ENCODE results near the gene TGFBR3.
"Not testable (repeated sequence)": the region's sequence is repeated elsewhere in the genome, so short reads cannot be mapped to it uniquely, and the experiment has no call there.

The TGFBR3 gene

DNA sequence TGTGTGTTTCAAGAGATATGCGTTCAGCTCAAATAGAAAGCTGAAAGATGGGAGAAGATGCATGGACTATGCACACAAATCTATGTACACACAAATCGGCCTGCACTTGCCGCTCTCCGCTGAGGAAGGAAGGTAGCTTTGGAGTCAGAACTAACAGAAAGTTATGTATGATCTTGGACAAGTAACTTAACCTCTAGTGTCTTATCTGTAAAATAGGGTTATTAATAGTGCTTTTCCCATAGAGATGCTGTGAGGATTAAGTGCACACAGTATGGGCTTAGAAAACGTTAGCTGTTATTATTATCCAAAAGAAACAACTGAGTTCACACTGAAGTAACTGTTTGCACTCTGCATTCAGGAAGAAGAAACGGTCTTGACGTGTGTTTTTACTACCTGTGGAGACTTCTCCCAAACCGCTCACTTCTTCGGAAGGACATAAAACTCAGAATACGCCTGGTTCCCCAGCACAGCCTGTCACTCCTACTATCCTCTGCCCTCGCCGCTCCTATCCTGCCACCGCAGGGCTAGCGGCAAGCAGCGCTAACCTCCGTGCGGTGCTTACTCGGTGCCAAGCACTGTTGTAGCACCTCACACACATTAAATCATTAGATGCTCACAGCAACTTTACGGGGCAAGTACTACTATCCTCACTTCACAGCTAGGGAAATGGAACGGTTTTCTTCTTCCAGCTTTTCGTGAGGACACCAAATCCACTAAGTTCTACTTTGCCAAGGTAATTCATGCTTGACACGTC, 1.3 kb downstream of the TGFBR3 start:
- DNase-seq (ENCODE audit: low read depth in 3 of 3): peak in 1 of 3 donors; percentile 34

GRCh38 chr1:91883470-91883869, 2.5 kb downstream of the TGFBR3 start:
- DNase-seq (ENCODE audit: low read depth in 3 of 3): no peak

GRCh38 chr1:91881280-91881679, 4.7 kb downstream of the TGFBR3 start:
- no peak for DNase-seq (ENCODE audit: low read depth in 3 of 3)

- DNase-seq (ENCODE audit: low read depth in 3 of 3): no peak
Measured at GRCh38 chr1:91879733-91880132, 6.2 kb downstream of the TGFBR3 start.

DNA sequence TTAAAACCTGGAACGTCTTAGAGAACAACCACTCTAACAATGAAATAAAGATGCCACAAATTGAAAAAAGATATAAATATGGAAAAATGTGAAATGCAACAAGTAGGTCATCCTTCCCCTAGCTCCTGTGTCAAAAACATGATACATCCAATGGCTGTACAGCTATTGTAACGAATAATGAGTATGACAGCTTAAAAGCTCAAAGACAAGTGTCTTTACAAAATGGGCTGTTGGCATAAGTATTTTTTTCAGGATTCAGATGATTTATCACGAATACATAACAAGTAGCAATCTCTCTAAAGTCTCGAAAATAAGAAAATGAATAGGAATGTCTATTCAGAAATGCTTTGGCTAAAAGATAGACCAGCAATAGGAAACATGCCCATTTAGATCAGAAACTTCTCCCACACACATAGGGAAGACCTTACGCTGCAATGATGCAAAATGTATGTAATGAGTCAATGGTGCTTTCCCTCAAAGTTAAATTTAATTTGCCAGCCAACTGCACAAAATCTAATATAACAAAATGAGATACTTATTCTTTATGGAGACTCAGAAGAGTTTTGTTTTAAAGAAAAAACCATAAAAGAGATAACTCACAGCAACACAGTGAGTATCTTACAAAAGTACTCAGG, 8.3 kb downstream of the TGFBR3 start:
- no peak for DNase-seq (ENCODE audit: low read depth in 3 of 3)

DNA sequence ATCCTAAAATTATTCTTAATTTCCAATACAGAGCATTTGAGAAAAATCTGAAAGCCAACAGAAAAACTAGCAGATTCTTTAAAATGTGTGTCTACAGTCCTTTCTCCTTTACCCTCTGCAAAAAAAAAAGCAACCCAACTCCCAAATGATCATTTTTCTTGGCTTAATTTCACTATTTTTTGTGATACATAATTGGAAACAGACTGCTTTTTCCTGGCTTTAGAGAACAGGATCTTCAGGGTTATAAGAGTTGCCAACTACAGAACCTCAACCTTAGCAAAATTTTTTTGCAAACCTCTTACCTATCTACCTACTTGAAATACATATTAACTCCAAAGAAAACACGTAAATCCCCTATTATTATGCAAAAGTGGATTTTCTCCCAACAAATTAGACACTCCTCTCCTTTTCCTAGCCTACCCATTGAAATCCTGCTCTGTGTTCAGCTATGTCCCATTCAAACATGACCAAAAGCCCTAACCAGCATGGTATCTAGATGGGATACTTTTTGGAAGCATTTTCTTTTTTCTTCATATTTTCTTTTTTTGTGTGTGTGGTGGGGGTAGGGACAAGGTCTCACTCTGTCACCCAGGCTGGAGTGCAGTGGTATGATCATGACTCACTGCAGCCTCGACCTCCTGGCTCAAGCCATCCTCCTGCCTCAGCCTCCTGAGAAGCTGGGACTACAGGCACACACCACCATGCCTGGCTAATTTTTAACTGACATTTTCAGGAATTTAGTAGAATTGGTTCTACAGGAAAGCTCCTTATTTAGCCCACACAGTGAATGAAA, 9.0 kb downstream of the TGFBR3 start:
- DNase-seq (ENCODE audit: low read depth in 3 of 3): no peak

DNA sequence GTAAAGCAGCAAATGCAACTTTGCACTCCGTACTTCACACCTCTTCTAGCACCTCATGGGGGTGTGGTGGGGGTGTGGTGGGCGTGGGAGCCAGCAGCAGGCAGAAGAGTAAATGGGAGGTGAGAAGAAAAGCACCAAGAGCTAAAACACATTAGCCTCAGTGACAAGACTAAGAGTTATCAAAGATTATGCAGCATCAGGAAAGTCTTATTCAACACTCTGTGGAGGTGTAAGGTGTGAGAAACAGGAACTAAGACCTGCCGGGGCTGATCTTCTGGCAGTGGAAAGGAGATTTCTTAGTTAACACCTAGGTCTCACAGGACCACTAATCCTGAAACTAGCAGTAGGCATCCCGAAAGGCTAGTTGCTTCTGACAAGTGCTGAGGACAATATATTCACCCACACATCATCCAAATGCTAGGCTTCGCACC, 9.9 kb downstream of the TGFBR3 start:
- peak in 2 of 3 donors; percentile 41 to 45 for DNase-seq (ENCODE audit: low read depth in 3 of 3)

DNA sequence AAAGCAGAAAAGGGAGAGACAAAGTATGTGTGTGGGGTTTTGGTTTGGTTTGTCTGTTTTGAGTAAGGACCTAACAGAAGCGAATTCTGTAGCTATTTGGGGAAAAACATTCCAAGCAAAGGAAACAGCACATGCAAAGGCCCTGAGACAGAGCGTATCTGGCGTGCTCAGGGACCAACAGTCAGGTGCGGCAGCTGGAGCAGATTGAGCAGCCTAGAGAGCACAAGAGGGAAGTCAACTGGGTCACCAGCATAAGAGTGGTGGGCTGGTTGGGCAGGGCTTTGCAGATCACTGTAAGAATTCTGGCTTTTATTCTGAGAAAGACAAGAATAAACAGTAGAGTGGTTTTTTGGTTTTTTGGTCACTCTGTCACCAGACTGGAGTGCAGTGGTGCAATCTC, 11.8 kb downstream of the TGFBR3 start:
- DNase-seq (ENCODE audit: low read depth in 3 of 3): no peak

- peak in 1 of 3 donors; percentile 16 for DNase-seq (ENCODE audit: low read depth in 3 of 3)
Measured at GRCh38 chr1:91872559-91873081, 13.3 kb downstream of the TGFBR3 start.

DNA sequence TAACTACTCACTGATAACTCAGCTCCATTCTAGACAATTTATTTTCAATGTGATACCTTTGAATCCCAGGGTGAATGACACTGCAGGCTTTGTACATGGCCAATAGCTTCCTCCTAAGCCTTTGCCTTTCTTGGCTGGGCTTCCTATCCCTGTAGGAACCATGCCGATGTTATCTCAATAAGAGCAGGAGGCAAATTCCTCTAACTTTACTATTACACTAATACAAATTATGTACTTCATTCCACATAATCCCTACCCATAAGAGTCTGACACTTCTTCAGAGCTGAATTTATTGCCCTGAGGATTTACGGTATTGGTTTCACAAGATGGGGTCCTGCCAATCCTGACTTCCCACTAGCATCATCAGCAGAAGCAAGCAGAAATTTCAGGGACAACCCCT, 14.0 kb downstream of the TGFBR3 start:
- no peak for DNase-seq (ENCODE audit: low read depth in 3 of 3)

DNA sequence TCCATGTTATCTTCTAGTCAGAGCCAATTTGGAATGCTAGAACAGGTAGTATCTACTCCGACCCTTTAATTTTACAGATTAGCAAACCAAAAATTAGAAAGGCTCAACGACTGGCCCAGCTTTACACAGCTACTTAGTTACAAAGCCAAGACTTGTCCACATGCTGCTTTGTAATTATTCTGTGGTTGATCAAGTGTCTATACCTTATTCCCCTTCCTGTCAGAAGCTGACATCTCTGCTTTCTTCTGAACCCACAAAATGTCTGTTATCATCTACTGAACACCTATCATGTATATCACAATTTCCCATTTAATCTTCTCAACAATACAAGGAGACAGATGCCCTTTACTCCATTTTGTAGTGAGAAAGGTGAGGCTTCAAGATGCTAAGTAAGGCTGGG, 15.6 kb downstream of the TGFBR3 start:
- DNase-seq (ENCODE audit: low read depth in 3 of 3): no peak

- DNase-seq (ENCODE audit: low read depth in 3 of 3): no peak
Measured at GRCh38 chr1:91866425-91866824, 19.5 kb downstream of the TGFBR3 start.

GRCh38 chr1:91864017-91864700, 21.8 kb downstream of the TGFBR3 start:
- DNase-seq (ENCODE audit: low read depth in 3 of 3): no peak

DNA sequence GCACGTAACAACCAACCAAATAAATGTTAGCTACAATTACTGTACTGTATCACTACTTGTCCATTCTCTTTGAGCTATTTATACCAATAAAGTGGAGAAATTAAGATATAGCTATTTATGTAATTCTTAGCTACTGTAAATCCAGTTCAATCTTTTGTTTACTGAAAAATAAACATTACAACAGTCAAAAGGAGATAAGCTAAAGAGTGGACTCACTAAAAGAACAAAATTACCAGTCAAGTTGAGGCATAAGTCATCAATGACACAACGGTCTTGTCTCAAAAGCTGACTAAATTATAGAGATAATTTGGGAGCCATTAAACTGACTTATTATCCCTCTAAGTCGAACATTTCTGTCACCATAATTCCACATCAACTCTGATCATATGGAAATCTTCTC, 22.5 kb downstream of the TGFBR3 start:
- DNase-seq (ENCODE audit: low read depth in 3 of 3): no peak

DNA sequence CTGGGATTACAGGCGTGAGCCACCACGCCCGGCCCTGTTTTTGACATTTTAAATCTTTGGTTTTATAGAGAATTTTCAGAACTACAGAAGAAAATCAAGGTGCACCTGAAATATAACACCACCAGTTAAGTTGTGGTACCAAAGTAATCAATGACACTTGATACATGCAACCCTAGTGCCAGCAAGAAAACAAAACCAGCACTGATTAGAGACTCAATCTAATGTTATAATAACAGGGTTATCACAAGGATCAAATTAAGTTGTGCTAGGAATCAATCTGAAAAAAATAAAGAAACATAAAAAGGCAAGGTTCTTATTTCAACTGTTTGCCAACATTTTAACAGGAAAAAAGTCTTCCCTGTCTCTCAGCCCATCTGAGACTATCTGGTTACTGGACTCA, 23.8 kb downstream of the TGFBR3 start:
- DNase-seq (ENCODE audit: low read depth in 3 of 3): no peak

DNA sequence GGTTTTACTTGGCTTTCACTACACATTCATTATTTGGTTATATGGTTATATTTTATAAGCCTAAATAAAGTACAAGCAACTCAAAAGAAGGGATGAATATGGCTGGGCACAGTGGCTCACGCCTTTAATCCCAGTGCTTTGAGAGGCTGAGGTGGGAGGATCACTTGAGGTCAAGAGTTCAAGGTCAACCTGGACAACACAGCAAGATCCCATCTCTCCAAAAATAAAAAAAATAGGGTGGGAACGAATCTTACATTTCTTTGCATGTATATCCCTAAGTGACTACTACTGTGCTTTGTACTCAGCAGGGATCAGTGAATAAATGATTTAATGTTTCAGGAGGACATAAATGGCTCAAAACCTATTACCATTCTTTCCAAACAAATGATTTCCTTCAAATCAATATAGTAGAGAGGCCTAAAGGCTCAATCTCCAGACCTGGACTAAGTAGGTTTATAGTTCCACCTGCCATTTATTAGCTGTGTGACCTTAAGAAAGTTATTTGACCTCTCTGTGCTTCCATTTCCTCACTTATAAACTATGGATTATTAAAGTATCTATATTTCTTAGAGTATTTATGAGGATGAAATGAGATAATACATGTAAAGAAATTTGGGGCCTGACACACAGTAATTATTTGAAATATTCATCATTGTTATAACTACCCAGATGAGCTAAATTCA, 28.3 kb downstream of the TGFBR3 start:
- no peak for DNase-seq (ENCODE audit: low read depth in 3 of 3)

DNA sequence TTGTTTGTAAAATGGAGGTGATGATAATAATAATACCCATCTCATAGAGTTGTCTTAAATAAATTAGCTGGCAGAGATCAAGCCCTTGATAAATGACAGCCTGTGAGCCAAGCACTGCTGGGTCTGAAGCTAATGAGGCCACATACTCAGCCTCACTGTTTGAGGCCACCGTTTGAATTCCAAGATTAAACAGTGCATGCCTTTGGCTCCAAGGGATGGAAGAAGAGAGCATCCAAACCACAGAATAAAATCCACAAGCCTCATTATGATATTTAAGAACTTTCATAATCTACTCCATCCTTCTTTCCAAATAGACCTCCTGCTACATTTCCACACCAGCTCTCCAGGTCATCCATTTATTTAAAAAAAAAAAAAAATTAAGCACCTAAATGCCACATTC, 29.0 kb downstream of the TGFBR3 start:
- DNase-seq (ENCODE audit: low read depth in 3 of 3): no peak

DNA sequence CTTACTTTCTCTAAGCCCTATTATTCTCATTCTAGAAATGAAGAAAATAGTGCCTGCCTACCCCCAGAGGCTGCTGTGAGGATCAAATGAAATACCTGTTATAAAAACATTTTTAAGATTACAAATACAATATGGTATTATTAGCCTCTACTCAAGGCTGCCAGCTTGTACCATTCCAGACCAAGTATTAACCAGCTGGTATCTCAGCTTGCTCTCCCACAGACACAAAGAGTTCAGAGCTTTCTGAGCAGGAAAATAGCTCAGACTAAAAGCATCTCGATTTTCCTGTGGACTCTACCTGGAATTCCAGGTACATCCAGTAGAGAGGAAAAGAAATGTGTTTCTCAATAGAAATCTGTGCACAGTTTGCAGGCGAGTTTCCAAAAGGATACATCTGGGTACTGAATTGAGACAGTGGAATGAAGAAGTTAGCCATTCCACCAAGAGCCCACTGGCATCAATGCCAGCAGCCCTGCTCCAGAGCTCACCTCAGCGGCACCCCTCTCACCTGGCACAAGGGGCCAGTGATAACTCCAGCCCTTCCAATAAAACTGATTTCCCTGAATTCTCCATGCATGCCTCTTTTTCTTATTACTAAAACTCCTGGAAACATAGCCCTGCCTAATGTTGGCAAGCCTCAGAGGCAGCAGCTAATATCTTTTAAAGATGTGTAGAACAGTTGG, 31.0 kb downstream of the TGFBR3 start:
- no peak for DNase-seq (ENCODE audit: low read depth in 3 of 3)

- no peak for DNase-seq (ENCODE audit: low read depth in 3 of 3)
Measured at GRCh38 chr1:91853397-91853796, 32.6 kb downstream of the TGFBR3 start.

- not testable (repeated sequence) for DNase-seq (ENCODE audit: low read depth in 3 of 3)
Measured at GRCh38 chr1:91852011-91852410, 33.9 kb downstream of the TGFBR3 start.
